ENCODE data around the gene ZNF777.

Gene ZNF777

DNA sequence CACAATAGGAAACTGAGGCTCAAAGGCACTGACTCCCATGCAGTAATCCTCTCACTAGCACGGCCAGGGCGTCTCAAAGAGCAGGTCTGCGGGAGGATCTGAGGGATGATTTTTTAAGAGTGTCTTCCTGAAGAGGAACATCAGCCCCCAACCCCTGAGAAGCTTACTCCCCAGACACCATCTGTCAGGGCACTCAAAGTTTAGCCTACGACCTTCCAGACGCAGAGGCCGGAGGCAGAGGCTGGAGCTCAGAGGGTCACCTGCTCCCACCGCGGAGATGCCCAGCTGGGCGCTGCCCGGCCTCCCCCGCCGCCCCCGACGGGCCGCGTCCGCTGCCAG is 1.7 kb downstream of the ZNF777 start:
- Mint-ChIP-seq H3K36me3 (ENCODE audit: low read depth) (peaks cover 17% of the 10 kb centered on the region), H3K4me1 (peaks cover 18% of the 10 kb centered on the region), H3K4me3 (peak overlapping the region; percentile 80), H3K9me3 (no peaks in the 10 kb centered on the region), H3K27me3 (ENCODE audit: low read depth, poor library complexity) (peaks cover 23% of the 10 kb centered on the region), H3K27ac (no peak overlapping the region)
- TF ChIP-seq, protein P1, sequence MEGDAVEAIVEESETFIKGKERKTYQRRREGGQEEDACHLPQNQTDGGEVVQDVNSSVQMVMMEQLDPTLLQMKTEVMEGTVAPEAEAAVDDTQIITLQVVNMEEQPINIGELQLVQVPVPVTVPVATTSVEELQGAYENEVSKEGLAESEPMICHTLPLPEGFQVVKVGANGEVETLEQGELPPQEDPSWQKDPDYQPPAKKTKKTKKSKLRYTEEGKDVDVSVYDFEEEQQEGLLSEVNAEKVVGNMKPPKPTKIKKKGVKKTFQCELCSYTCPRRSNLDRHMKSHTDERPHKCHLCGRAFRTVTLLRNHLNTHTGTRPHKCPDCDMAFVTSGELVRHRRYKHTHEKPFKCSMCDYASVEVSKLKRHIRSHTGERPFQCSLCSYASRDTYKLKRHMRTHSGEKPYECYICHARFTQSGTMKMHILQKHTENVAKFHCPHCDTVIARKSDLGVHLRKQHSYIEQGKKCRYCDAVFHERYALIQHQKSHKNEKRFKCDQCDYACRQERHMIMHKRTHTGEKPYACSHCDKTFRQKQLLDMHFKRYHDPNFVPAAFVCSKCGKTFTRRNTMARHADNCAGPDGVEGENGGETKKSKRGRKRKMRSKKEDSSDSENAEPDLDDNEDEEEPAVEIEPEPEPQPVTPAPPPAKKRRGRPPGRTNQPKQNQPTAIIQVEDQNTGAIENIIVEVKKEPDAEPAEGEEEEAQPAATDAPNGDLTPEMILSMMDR (IDR thresholded peaks at IDR 0.05), result no peak
- no peak for DNase-seq

- Mint-ChIP-seq H3K4me3 (peak overlapping the region; percentile 80), H3K9me3 (no peaks in the 10 kb centered on the region), H3K27me3 (ENCODE audit: low read depth, poor library complexity) (peaks cover 23% of the 10 kb centered on the region), H3K4me1 (peaks cover 18% of the 10 kb centered on the region), H3K27ac (no peak overlapping the region), H3K36me3 (ENCODE audit: low read depth) (peaks cover 25% of the 10 kb centered on the region)
- TF ChIP-seq, protein P1 (IDR thresholded peaks at IDR 0.05), result no peak
- no peak for DNase-seq
Observed at GRCh38 chr7:149458235-149458634, 2.6 kb downstream of the ZNF777 start.

DNA sequence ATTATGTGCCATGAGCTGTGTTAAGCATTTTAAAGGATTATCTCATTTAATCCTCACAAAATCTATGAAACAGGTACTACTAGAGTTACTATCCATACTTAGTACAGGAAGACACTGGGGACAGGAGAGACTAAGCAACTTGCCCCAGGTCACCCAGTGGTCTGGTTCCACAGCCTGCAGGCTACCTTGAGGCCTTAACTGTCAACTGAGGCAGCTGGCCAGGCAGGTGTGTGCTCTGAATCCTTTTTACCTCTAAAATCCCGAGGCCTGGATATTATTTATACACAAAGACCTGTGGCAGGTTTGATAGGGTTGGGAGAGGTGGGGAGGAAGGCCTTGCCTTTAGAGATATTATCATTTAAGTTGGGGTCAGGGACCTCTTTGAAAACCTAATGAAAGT is 3.1 kb downstream of the ZNF777 start:
- peaks cover 23% of the 10 kb centered on the region for H3K27me3 Mint-ChIP-seq (ENCODE audit: low read depth, poor library complexity)
- peaks cover 29% of the 10 kb centered on the region for H3K36me3 Mint-ChIP-seq (ENCODE audit: low read depth)
- H3K9me3 Mint-ChIP-seq, result no peaks in the 10 kb centered on the region
- no peak for DNase-seq
- TF ChIP-seq, protein P1 (IDR thresholded peaks at IDR 0.05), result no peak
- H3K4me3 Mint-ChIP-seq, result no peak overlapping the region
- no peak overlapping the region for H3K27ac Mint-ChIP-seq
- H3K4me1 Mint-ChIP-seq, result peaks cover 18% of the 10 kb centered on the region

DNA sequence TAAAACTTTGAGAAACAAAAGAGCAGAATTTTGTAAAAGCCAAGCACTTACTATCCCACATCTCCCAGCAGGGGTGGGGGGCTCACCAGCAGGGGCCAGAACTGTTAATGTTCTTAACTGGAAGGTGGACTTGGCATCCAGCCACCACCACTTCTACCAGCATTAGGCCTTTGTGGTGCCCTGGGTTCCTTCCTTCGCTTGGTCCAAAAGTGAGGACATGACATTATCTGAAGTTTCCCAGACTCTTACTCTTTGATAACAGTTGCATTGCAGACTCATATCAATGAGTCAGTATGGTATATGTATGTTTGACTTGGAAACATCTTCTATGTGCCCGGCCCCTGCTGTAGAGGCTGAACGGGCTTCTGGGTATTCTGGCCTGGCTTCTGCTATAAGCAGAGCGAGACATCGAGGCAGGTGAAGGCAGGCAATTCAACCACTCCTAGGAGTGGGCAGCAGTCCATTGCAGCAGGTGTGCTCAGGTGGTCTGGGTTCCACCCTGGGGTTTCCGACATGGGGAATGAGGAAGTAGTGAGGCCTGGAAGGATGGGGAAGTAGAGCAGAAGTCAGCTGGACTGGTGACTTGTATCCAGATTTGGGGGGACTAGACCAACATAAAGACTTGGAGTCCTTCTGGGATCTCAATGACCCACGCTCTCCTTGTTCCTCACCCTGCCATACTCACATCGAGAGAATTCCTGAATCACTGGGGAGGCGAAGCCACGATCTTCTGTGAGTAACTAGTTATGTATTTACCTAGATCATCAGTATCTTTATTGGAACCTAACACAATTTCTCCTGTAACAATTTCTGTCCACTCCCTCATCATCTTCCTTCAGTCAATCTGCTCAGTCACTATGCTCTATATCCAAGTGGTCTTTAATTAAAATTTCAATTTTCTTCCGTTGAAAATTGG is 4.1 kb downstream of the ZNF777 start:
- Mint-ChIP-seq H3K36me3 (ENCODE audit: low read depth) (peaks cover 31% of the 10 kb centered on the region), H3K27me3 (ENCODE audit: low read depth, poor library complexity) (peaks cover 14% of the 10 kb centered on the region), H3K4me1 (peaks cover 18% of the 10 kb centered on the region), H3K9me3 (no peaks in the 10 kb centered on the region), H3K27ac (no peak overlapping the region), H3K4me3 (no peak overlapping the region)
- TF ChIP-seq, protein P1 (IDR thresholded peaks at IDR 0.05), result no peak
- no peak for DNase-seq

GRCh38 chr7:149455175-149455950 is 5.5 kb downstream of the ZNF777 start:
- no peak for DNase-seq

More at GRCh38 chr7:149455175-149455950, 5.5 kb downstream of the ZNF777 start:
- TF ChIP-seq, protein P1 (IDR thresholded peaks at IDR 0.05), result no peak
- H3K27me3 Mint-ChIP-seq (ENCODE audit: low read depth, poor library complexity), result peaks cover 8% of the 10 kb centered on the region
- no peaks in the 10 kb centered on the region for H3K9me3 Mint-ChIP-seq
- H3K27ac Mint-ChIP-seq, result no peak overlapping the region
- H3K4me3 Mint-ChIP-seq, result no peak overlapping the region
- H3K36me3 Mint-ChIP-seq (ENCODE audit: low read depth), result peaks cover 40% of the 10 kb centered on the region
- peaks cover 12% of the 10 kb centered on the region for H3K4me1 Mint-ChIP-seq

All from nephron progenitor cell (in vitro differentiated cells).